Transverse colon (tissue), 4 donors: Measurements from ENCODE around the gene PHF3.

Experiments used
- POLR2A ChIP-seq: fragments of 450-650 bp; IDR thresholded peaks from one replicate; pipeline ENCODE4 v1.6.1; 2016; ENCODE audit warnings: antibody characterized with exemption, mild to moderate bottlenecking, moderate library complexity
- POLR2AphosphoS5 ChIP-seq, 3 donors: sonication (generic); formaldehyde crosslinking; IDR thresholded peaks; one replicate each; pipeline ENCODE4 v1.6.1; 2016; ENCODE audit warnings: antibody characterized with exemption in 3 of 3
- TF ChIP-seq, protein P1 (sequence below), 5 experiments: fragments of 200-600 bp in 3 of 5; fragments of 450-650 bp in 2 of 5; sonication (generic) in 3 of 5; IDR thresholded peaks; 1 replicate in 2 of 5; 2 replicates in 3 of 5; pipeline ENCODE4 v1.5.1; 2016 to 2017; ENCODE audit warnings: antibody characterized with exemption in 5 of 5, inconsistent platforms in 3 of 5, mild to moderate bottlenecking in 2 of 5, moderate library complexity in 1 of 5

DNA sequence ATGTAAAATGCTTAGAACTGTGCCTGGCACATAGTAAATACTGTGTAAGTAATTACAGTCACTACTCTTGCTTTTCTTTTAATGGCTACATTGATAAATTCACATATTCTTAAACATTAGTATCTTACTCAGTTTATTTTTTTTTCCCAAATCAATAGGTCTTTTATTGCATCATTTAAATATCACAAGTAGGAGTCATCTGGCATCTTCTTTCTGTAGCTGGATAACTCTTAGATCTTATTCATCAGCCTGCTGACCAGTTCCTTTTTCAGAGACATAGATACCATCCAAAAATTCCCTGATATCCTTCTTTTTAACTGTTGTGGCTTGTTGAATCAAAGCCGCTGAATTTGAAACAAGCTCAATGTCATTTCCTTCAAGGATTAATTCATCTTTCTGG, 20.0 kb upstream of the PHF3 start:
- TF ChIP-seq, protein P1, sequence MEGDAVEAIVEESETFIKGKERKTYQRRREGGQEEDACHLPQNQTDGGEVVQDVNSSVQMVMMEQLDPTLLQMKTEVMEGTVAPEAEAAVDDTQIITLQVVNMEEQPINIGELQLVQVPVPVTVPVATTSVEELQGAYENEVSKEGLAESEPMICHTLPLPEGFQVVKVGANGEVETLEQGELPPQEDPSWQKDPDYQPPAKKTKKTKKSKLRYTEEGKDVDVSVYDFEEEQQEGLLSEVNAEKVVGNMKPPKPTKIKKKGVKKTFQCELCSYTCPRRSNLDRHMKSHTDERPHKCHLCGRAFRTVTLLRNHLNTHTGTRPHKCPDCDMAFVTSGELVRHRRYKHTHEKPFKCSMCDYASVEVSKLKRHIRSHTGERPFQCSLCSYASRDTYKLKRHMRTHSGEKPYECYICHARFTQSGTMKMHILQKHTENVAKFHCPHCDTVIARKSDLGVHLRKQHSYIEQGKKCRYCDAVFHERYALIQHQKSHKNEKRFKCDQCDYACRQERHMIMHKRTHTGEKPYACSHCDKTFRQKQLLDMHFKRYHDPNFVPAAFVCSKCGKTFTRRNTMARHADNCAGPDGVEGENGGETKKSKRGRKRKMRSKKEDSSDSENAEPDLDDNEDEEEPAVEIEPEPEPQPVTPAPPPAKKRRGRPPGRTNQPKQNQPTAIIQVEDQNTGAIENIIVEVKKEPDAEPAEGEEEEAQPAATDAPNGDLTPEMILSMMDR (IDR thresholded peaks at IDR 0.05): no peak
- TF ChIP-seq POLR2A: no peak
- TF ChIP-seq POLR2AphosphoS5 (IDR thresholded peaks at IDR 0.05): no peak
